HCEC 1CT (cell line): Measurements from ENCODE around the gene CD80.

Source experiments
- DNase-seq: peaks from one replicate; pipeline ENCODE4 v3.0.0-alpha.2; 2017

CD80 gene

GRCh38 chr3:119492128-119492527, 67.3 kb downstream of the CD80 start:
- DNase-seq: no peak

GRCh38 chr3:119490153-119490552, 69.3 kb downstream of the CD80 start:
- DNase-seq: no peak

GRCh38 chr3:119485563-119485962, 73.9 kb downstream of the CD80 start:
- no peak for DNase-seq

- DNase-seq: no peak
Observed at GRCh38 chr3:119483101-119483500, 76.3 kb downstream of the CD80 start.

- no peak for DNase-seq
Observed at GRCh38 chr3:119481079-119481478, 78.3 kb downstream of the CD80 start.
